GM18909 (cell line): ENCODE data around the gene TUBGCP6.
A peak's percentile ranks its signal among the peaks of the same experiment; 100 is the strongest.

Source experiments
- ATAC-seq: cut with Tn5 transposase; IDR thresholded peaks from one replicate; pipeline ENCODE4 v1.9.1; 2021; ENCODE audit warnings: mild to moderate bottlenecking; ENCODE audit not compliant: unreplicated experiment, poor library complexity

TUBGCP6 gene

DNA sequence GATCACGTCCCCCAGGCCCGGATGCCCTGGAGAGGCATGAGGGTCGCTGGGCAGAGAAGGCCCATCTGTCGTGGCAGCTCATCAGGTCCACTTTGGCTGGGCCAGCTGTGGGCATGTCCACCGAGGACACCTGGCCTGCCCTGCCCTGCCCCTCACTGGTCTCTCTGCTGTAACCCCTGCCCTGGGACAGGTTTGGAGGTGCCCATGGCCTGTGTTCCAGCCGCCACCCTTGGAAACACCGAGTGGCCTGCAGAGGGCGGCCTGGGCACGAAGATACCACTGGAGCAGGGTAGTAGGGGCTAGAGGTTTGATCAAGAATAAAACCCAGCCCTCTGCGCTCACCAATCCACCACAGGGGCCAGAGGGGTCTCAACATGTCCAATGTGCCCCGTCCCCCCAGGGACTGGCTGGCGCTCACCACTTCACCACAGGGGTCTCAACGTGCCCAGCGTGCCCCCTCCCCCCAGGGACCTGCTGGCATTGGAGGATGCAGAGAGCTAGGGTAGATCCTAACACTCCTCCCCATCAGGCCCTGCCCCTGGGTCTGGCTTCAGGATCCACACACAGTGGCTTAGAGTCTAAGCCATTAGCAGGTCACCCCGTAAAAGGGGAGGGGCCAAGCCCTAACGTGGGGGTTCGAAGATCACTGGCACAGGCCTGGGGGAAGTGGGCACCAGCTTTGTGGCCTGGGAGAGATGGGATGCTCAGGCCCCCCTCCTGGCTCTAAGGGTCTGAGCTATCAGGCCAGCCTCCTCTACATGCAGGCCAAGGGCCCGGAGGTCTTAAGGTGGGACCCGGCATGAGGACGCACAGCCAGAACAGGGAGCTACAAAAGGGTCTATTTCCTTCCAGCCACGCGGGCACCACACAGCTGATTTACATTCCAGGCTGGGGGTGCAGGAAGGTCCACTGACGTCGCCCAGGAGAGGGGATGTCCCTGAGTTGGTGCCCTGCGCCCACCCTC is 7.5 kb upstream of the TUBGCP6 start:
- ATAC-seq = no peak

GRCh38 chr22:50251477-50252081 is 6.8 kb upstream of the TUBGCP6 start:
- ATAC-seq = peak; percentile 7

GRCh38 chr22:50250555-50251476 is 6.0 kb upstream of the TUBGCP6 start, which contains the start of gene HDAC10:
TSS of gene HDAC10 (minus strand) at chr22:50251265. CDS start at chr22:50251032, 233 bp downstream.
- ATAC-seq = peak; percentile 67

GRCh38 chr22:50250249-50250554 is 5.4 kb upstream of the TUBGCP6 start:
- no peak for ATAC-seq

DNA sequence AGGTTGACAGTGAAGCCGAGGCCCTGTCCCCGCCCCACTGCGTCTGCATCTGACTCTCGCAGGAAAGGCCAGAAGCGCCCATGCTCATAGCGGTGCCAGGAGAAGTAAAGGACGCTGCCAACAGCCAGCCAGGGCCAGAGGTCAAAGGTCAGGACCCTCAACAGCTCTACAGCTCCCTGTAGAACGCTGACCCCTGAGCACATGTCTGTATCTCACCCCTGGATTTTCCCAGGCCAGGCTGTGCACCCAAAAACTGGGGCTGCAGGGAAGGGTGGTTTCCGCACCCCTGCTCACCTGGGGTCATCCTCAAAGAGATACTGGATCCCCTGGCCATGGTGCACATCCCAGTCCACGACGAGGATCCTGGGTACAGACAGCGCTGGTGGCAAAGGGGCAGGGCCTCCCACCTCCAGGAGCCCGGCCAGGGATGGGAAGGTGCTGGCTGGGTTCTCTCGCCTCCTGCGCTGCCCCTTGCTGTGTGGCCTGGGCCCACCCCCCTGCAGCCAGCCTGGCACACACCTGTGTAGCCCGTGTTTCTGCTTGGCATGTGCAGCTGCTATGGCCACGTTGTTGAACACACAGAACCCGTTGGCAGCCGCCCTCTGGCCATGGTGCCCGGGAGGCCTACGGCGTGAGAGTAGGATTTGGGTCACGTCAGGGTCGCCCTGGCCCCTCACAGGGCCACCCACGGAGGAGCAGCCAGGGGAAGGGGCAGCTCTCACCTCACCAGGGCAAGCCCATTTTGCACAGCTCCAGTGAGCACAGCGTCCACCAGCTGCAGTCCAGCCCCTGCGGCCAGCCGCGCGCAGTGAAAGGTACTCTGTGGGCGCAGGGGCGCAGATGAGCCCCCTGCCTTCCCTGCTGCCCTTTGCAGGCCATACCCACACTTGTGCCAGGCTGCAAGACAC is 4.8 kb upstream of the TUBGCP6 start:
- no peak for ATAC-seq

- no peak for ATAC-seq
These were observed 3.6 kb upstream of the TUBGCP6 start for GRCh38 chr22:50248196-50249081.

GRCh38 chr22:50247748-50248147 is 2.9 kb upstream of the TUBGCP6 start:
- ATAC-seq = no peak

- ATAC-seq = no peak
These were observed 1.7 kb upstream of the TUBGCP6 start for GRCh38 chr22:50246242-50247175.

DNA sequence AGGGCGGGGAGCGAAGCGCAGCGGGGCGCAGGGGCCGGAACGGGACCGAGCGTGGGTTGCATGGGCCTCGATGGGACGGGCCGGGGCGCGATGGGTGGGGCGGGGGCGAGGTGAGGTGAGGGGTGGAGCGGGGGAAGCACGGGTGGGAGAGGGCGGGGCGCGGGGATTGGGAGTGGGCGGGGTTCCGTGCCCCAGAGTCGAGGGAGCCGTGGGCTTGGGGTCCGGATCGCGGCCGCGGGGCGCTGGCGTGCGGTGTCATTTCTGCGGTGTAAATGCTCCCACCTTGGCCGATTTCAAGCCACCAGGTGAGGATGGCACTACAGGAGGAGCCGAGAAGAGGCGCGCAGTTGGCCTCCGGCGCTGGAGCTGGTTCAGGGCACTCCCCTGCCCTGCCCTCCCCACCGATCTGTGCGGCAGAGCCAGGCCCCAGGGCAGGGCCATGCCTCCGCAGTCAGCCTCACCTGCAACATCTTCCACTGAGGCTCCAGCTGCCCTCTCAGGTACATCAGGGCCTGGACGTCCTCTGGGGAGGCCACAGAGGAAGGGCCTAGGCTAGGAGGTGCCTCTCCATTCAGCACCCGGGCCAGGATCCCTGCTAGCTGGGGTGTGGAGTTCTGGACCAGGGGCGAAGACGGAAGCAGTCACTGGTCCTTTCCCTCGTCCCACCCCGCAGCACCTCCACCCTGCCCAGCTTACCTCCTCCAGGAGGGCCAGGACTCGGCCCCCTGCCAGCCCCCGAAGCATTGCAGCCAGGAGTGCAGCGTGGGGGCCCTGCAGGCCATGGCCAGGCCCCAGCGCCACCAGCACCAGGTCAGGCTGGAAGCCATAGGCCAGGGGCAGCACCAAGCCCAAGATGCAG is 620 bp upstream of the TUBGCP6 start:
- no peak for ATAC-seq

GRCh38 chr22:50243685-50244419 is 971 bp downstream of the TUBGCP6 start:
- ATAC-seq = no peak

DNA sequence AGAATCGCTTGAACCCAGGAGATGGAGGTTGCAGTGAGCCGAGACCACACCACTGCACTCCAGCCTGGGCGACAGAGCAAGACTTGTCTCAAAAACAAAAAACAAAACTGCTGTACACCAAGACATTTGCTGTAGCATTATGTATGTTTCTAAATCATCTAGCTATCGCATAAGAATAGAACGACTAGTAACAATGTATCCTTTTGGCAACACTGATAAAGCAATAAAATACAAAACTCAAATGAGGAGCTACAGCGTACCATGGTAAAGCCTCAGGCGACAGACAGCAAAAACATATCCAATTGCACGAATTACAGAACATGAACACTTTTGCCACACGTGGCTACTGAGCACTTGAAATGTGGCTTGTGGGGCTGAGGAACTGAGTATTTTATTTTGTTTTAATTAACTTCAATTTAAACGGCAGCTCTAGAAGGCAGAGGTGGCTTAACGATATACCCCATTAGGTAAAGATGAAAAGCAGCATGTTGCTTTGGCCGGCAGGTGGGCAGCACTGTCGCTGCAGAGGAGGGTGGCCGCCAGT is 2.3 kb downstream of the TUBGCP6 start:
- no peak for ATAC-seq

- ATAC-seq = no peak
These were observed 6.1 kb downstream of the TUBGCP6 start for GRCh38 chr22:50238755-50239154.

DNA sequence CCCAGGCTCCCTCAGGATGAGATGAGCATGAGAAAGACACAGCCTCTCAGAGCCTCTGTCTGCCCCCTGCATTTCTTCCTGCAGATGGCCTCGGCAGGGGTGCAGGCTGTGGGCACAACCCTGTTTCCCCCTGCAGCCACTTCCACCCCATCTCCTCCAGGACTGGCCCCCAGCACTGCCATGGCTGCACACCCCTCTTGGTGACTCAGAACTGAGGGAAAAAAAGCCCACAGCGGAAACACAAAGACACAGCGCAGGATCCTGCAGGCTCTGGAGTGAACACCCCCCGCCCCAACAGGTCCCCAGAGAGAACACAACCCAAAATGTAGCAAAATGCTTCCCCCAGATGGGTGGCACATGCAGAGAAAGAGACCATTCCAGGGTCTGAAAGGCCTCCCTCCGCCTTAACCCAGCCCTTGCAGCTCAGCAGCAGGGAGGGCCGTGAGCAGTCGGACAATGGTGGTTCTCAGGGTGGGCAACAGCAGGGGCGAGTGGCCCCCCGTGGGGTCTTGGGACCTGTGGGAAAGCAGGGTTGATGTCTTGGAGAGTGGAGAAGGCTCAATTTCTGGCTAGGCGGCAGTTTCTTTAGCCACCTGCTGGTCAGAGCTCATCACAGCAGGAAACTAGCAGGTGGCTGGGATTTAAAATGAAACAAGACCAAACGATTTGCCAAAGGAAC is 8.0 kb downstream of the TUBGCP6 start:
- ATAC-seq = no peak

DNA sequence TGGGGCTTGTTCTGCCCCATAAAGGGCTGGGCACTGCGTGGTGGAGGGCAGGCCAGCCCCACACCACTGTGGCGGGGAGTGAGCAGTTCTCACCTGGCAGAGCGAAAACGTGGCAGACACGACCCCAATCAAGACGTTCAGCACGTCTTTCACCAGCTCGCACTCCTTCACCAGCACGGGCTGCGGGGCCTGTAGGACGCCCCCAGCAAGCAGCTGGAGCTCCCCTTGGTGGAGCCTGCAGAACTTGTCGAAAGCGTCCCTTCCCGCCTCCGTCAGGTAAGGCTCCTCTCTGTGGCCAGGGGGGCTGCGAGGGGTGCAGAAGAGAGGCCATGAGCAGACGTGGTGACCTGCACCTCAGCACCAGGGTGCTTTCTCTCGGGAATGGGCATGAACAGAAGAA is 11.6 kb downstream of the TUBGCP6 start:
- no peak for ATAC-seq

- ATAC-seq = no peak
These were observed 12.2 kb downstream of the TUBGCP6 start for GRCh38 chr22:50232481-50233151.
